ENCODE measurements around the gene OR4D1.
A peak's percentile ranks its signal among the peaks of the same experiment; 100 is the strongest.

The OR4D1 gene

DNA sequence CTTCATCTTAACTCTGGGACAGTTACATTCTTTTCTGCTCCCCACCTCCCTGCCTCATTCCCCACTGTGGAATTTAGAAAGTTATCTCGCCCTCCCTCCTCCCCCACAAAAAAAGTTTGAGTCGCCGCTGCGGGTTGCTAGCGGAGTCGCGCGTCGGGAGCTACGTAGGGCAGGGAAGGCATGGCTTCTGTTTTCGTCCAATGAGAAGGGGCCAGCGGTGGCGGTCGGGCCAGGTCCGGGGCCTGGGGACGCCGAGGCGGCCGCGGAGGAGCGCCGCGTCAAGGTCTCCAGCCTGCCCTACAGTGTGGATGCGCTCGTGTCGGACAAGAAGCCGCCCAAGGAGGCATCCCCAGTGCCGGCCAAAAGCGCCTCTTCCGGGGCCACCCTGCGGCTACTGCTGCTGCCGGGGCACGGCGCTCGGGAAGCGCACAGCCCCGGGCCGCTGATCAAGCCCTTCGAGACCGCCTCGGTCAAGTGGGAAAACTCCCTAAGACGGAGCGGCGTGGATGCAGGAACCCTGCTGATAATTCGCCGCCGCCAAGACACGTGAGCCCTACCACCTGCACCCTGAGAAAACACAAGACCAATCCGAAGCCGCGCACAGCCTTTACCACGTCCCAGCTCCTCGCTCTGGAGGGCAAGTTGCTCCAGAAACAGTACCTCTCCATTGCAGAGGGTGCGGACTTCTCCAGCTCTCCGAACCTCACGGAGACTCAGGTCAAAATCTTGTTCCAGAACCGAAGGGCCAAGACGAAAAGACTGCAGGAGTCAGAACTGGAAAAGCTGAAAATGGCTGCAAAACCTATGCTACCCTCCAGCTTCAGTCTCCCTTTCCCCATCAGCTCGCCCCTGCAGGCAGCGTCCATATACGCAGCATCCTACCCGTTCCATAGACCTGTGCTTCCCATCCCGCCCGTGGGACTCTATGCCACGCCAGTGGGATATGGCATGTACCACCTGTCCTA is 8.9 kb downstream of the OR4D1 start:
- peak; percentile 39 for DNase-seq

DNA sequence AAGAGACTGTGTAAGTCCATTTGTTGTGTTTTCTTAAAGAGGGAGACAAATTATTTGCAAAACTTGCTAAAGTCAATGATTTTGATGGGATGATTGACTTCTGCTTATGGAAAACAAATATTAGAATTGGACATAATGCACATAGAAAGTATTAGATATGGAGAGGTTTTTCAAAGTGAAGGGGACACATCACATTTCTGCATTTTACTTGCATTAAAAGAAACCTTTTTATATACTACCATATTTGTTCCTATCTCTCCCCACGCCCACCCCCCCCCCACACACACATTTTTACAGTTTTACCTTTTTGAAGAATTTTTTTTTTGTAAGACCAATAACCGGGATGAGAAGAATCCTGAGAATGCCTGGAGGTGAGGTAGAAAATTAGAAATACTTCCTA is 10.0 kb downstream of the OR4D1 start:
- no peak for DNase-seq

DNA sequence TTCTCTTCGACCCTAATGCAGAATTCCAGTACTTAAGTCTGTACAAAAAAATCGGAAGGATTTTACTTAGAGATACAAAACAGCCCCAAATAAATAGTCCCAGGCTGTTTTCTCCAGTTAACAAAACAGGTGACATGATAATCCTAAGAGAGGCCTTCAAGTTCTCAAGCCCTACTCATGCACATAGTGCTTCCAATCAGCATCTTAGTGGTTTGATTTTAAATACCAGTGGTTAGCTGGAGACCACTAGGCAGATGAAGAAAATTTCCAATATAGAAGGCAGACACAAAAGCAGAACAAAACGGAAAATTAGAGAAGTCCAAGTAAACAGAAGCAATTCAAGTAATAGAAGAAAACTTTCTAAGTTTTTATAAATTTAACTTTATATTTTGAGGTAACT is 13.4 kb downstream of the OR4D1 start:
- DNase-seq, result no peak

DNA sequence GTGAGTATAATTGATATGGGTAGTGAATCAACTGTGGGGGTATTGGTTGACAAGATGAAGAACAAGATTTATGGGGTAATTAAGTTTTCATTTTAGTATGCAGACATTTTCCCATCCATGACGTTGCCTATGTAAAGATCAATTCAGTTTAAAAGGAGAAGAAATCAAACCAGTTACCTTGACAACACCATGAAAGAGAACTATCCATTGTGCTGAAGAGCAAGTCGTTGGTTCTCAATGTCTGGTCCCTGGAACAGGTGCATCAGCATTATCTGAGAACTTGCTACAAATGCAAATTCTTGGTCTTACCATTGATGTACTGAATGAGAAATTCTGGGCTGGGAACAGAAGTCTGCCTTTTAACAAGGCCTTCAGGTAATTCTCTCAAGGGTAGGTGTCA is 17.8 kb downstream of the OR4D1 start:
- DNase-seq, result no peak

DNA sequence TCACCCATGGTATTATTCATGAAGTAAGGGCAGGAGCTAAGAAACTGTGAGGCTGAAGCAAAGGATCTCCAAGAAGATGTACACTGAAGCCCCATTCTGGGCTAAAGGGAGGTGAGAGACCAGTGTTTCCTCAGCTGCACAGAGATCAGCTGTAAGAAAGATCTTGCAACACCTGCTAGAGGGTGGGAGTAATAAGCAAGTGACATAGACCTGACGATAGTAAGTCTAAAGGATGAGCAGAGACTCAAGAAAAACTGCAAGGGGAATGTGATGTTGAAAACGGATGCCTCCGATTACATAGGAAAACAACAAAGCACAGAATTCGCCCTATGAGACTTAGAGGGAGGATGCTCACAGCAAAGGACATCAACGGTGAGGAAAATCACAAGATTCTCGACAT is 18.5 kb downstream of the OR4D1 start, which contains the start of gene OR4D2:
OR4D2 (plus strand) TSS at position 301 of the 400 bp plus-strand sequence. CDS start 2,674 bp downstream, outside the sequence.
- no peak for DNase-seq

DNA sequence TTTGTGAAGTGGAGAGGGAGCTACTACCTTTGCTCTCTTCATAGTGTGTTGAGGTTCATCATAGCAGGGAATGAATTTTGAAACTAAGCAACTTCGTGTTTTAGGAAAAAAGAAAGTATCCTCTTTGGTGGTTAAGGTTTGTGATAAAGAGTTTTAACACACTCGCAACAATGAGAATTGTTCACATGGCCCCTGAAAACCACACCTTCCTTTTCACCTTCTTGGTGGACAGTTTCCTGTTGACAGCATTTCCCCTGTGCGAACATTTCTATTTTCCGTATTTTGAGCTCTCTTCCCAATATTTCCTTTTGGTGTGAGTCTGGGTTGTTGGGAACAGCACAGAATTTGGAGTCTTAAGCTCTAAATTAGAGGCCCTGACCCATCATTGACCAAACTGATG is 22.4 kb downstream of the OR4D1 start:
- no peak for DNase-seq

DNA sequence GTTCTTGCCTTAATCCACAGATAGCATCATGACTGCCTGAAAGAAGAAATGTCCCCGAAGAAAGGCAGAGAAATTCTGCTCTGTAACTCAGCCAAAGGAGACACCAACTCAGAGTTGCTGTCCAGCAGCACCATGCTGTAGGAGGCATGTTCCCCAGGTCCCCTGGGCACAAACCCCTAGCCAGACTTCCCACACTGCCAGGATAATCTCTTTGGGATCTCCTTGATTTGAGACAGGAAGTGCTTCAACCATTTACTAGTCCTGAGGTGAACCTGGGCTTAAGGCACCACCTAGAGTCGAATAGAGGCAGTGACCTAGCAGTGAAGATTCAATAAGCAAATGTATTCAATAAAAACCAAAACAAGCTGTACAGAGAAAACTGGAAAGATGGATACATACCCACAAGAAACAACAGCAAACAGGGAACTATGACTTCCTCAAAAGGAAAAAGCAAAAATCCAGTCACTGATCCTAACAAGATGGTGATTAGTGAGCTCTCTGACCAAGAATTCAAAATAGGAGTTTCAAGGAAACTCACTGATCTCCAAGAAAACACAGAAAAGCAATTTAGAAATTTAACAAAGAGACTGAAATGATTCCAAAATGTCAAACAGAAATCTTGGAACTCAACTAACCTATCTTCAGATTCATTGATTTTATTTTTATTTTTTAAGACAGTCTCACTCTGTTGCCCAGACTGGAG is 24.3 kb downstream of the OR4D1 start:
- no peak for DNase-seq

DNA sequence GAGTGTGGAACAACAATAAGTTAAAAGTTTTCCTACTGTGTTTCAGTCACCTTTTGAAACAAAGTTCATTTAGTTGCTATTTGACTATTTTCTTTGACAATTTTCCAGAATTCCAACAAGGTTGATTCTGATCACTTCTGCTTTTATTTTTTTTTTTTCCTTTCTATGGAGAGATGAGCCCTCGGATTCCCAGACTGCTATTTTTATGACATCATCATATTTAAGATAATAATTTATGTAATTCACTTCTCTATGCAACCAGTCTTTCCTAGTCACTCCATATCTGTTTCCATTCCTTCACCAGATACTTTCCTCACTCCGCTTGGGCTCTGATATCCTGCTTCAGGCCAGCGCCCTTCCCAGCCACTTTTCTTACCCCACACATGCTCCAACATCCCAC is 26.7 kb downstream of the OR4D1 start:
- DNase-seq, result no peak

DNA sequence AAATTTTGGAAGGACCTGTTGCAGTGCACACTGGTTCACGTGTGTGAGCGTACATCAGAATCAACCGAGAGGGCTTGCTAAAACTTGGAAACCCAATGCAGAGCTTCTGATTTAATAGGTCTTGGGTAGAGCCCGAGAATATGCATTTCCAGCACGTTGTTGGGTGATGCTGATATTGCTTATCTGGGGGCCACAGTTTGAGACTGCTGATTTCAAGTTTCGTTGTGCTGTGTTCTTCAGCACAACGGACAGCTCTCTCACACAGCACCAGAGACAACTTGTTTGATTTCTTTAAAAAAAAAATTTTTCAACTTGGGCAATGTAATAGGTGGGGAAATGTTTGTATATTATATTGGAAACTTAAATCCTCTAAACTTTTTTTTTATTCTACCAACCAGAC is 28.0 kb downstream of the OR4D1 start:
- no peak for DNase-seq

DNA sequence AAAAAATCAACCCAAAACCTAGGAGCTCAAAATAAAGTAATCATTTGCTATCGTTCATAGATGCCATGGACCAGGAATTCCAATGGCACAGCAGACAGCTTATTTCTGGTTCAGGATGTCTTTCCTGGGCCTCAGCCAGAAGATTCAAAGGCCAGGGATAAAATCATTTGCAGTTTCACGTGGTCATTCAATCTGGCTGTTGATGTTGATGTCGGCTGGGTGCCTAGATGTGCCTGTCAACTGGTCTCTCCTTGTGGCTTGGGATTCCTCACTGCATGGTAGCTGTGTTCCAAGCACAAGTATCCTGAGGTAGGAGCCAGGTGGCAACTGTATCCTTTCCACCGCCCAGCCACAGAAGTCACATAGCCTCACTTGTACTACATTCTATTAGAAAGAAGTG is 33.6 kb downstream of the OR4D1 start:
- no peak for DNase-seq

DNA sequence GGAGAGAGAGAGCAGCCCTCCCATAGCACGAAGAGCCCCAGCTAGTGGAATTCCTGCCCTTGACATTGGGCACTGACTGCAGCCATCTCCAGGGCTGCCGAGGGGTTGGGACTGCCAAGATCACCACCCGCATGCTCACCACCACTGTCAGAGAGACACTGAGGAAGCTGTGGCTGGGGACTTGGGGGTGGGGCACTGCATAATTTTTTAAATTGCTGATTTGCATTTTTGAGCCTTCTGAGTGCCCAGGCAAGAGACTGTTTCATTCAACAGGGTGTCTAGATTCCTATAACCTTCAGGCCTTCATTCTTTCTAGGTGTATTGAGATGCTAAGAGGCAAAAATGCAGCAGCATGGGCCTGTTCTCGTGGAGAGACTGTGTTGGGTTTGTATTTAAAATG is 35.3 kb downstream of the OR4D1 start:
- no peak for DNase-seq

DNA sequence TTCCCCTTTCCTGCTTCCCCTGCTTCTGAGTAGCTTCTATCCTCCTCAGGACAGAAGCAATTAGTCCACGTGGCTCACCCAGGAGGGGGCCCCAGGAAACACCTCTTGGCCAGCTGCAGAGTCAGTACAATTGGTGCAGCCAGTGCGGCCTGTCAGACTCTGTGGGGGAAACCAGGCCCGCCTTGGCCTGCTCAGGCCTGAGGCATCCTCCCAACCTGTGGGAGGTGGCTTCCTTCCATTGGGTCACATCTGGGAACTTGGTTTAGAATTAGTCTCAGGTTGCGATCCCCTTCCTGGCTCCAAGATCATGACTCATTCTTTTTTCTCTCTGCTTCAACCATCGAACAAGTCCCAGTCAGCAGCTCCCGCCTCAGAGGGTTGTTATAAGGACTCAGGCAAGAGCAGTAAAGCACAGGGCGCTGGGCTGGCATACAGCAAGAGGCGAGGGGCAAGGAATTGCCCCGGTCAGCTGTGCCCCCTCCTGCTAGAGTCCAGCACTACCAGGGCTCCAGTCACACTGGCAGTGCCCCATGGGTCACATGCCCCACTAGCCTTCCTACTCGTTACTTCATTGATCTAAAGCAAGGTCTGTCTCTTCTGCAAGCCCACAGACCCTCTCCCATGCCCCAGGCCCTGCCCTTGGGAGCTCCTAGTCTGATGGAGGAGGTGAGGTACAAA is 36.3 kb downstream of the OR4D1 start:
- no peak for DNase-seq

DNA sequence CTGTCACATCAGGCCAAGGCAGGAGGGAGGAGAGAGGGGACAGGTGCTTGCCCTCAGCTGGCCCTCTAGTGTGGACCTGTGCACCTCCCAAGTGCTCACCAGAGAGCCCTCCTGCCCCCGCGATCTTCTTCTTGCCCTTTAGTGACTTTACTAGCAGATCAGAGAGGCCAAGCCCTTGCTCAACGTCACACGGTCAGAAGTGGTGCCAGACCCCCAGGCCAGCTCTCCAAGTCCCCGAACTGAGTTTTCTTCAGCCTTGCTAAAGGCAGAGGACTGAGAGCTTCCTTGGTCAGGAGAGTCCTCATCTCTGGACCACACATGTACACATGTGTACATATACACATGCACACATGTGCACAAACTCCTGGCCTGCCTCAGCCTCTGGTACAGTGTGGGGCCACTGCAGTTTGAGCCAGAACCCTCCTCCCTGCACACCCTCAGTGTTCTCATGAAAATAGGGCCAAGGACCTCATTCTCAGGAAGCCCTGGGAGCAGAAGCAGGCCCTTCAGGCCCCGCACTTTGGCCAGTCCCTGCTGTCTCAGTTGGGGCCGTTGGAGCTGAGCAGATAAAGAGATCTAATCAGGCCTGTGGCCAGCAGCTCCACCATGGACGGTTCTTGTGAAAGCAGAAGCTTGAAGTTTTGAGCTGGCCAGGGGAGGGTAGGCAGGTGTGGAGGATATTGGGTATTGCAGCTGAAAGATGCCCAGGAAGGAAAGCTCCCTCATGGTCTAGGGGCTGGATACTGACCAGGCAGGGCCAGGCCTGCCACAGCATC is 37.0 kb downstream of the OR4D1 start:
- no peak for DNase-seq

DNA sequence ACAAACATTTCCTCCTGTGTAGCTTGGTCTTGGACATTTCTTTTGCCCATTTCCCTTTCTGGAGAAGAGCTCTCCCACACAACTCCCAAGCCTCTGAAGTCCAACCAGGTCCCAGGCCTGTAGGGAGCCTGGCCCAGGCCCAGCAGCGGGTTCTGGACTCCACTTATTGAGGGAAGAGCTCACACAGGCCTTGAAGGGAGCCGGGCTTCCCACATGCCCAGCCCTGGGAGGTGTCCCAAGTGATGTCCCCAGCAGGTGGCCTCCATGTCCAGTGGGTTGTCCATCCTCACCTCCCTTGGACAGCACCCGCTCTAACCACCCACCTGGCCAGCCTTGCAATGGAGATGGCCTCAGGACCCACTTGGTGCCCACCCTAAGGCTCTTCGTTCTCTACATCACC is 38.4 kb downstream of the OR4D1 start:
- DNase-seq, result no peak

DNA sequence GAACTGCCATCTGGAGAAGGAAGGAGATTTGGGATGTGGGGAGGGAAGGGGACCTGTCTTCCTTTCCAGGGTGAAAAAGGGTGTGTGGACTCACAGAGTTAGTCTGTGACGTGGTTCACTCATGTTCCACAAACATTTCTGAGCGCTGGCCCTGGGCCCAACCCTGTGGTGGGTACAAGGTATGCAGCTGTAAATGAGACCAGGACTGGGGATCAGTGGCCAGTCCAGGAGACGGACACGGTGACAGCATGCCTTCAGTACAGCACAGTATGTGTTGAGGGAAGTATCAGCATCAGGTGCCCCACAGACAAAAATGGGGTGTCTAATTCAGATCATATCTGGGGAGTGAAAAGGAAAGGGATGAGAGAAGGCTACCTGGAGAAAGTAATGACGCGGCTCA is 38.9 kb downstream of the OR4D1 start:
- DNase-seq, result no peak

DNA sequence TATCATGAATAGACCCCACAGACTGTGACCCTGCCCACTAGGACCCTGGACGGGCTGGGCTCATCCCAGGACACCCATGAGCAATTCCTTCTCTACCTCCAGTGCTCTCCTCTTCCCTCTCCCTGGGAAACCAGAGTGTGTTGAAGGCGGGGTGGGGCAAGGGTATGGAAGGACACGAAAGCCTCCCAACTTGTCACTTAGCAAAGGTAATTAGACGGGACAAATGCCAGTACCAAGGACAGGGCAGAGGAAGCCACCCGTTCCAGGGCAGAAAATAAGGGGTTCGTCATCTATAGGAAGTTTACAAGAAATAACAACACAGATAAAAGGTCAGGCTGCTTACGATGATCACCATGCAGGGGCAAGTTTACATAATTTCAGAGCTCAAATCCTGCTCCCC is 39.5 kb downstream of the OR4D1 start:
- no peak for DNase-seq

DNA sequence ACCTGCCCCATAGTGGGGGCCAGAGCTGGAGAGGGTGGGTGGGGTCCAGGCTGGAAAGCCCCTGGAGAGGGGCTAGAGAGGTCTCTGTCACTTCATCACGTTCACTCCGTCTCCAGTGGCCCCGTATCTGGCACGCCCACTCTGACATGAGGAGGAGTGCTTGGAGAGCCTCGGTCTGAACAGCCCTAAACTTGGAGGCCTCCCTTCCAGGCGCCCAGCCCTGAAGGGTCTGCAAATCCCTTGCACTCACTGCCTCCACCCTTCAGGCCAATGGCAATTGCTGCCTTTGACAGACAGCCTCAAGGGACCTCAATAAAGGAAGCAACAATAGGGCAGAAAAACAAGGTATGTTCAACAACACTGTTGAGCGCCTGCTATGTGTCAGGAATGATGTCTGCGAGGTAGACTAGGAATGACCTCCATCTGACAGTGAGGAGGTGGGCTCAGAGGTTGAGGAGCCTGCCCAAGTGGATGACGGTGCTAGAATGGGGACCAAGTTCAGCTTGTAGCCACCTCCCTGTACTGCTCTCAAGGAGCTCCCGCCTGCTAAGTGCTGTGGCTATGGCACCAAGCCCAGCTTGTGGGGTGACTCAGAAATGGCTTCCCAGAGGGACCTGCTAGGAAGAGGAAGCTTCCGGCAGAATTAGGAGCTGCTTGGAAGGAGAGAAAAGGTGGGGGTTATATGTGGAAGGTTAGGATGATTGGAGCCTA is 41.4 kb downstream of the OR4D1 start:
- DNase-seq, result no peak

DNA sequence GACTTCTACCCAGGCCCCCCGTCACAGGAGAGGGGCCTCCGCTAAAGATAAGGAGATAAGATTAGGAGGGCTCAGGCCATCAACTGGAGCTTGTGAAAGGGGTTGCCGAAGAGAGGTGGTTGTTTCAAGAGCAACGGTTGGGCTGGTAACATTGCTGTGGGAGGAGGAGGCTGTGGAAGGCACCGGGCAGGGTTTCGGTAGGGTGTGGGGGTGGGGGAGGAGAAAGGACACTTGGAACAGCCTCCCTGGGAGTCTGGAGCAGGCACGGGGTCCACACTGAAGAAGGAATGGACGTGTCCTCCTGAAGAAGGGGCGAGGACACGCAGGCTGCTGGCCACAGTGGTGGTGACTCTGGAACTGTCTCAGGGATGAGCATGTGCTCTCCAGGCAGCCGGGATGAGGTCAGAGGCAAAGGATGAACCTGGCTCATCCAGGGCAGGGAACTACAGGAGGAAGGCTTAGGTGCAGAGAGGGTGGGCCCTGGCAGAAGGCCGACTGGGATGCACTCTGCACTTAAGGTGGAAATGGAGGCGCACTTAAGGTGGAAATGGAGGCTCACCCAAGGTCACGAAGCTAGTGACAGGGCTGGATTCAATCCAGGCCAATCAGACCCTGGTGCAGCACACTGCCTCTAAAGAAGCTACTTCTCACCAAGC is 43.2 kb downstream of the OR4D1 start:
- no peak for DNase-seq

DNA sequence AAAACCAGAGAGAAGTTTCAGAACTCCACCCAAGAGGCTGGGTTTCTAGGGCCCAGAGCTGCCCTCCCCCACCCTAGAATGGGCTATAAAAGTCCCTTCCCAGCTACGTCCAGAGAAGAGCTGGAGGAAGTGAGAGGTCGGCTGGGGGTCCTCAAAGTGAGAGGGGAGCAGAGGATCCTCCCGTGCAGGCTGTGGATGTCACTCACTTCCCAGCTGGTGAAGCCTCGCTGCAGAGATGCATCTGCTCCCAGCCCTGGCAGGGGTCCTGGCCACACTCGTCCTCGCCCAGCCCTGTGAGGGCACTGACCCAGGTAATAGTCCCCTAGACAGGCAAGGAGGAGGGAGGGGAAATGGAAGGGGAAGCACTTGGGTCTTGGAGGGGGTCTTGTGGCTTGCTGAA is 44.4 kb downstream of the OR4D1 start, which contains the start of gene EPX:
EPX (plus strand) TSS at position 115 of the 400 bp plus-strand sequence; CDS start at position 236, 121 bp downstream.
- no peak for DNase-seq

DNA sequence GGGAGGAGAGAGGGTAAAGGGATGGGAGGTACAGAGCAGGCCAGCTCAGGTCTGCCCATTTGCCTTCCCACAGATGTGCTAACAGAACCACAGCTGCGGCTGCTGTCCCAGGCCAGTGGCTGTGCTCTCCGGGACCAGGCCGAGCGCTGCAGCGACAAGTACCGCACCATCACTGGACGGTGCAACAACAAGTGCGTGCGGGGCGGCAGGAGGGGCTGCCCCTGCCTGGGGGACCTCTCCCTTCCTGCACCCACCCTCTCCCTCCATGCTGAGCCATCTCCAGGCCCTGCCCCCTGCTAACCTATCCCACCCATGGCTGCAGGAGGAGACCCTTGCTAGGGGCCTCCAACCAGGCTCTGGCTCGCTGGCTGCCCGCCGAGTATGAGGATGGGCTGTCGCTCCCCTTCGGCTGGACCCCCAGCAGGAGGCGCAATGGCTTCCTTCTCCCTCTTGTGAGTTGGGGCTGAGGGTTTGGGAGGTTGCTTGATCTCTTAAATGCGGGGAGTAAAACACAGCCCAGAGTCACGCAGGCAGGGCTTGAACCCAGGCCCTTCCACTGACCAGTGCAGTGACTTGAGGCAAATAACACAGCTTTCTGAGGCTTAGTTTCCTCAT is 45.6 kb downstream of the OR4D1 start:
- no peak for DNase-seq

Data from activated gamma-delta T cell (primary cell).